Left kidney (tissue), 8 donors: ENCODE data around the gene PDGFB. TPM values are rescaled to one million over a fixed set of nuclear protein-coding genes. Genes with fewer than 3 reads are reported as not detected.
A peak's percentile ranks its signal among the peaks of the same experiment; 100 is the strongest.

Experiments used
- DNase-seq: peaks from one replicate; pipeline ENCODE4 v3.0.0-alpha.2; 2013
- long read RNA-seq, 8 donors: transcript quantifications; one replicate each; lab custom pipeline, GENCODE V29; 2026
- polyA plus RNA-seq: library from polyadenylated mRNA; unstranded; fragments of 120-200 nt; gene quantifications from one replicate; pipeline ENCODE4 v1.2.1, GENCODE V29; 2013; ENCODE audit not compliant: insufficient read length

The PDGFB gene
- 10.5 TPM for polyA plus RNA-seq
- long read RNA-seq, donor 1, transcript PDGFB-201 (7 exons, 3,497 nt) = major isoform, 8 of 8 reads
- long read RNA-seq, donor 1, partial matches to known transcripts = 0 of 8 reads
- long read RNA-seq, donor 1, other reads (novel, unspliced or antisense) = 0 of 8 reads
- long read RNA-seq, donor 2, transcript PDGFB-201 (7 exons, 3,497 nt) = major isoform, 5 of 5 reads
- long read RNA-seq, donor 2, partial matches to known transcripts = 0 of 5 reads
- long read RNA-seq, donor 2, other reads (novel, unspliced or antisense) = 0 of 5 reads
- long read RNA-seq, donor 3, partial matches to known transcripts = 0 of 2 reads
- long read RNA-seq, donor 3, other reads (novel, unspliced or antisense) = 0 of 2 reads
- long read RNA-seq, donor 4 = 0 reads
- long read RNA-seq, donor 5, partial matches to known transcripts = 0 of 4 reads
- long read RNA-seq, donor 5, other reads (novel, unspliced or antisense) = 0 of 4 reads
- long read RNA-seq, donor 6, transcript PDGFB-201 (7 exons, 3,497 nt) = major isoform, 5 of 5 reads
- long read RNA-seq, donor 6, partial matches to known transcripts = 0 of 5 reads
- long read RNA-seq, donor 6, other reads (novel, unspliced or antisense) = 0 of 5 reads
- long read RNA-seq, donor 7, transcript PDGFB-201 (7 exons, 3,497 nt) = major isoform, 8 of 8 reads
- long read RNA-seq, donor 7, partial matches to known transcripts = 0 of 8 reads
- long read RNA-seq, donor 7, other reads (novel, unspliced or antisense) = 0 of 8 reads
- long read RNA-seq, donor 8, transcript PDGFB-201 (7 exons, 3,497 nt) = major isoform, 6 of 6 reads
- long read RNA-seq, donor 8, partial matches to known transcripts = 0 of 6 reads
- long read RNA-seq, donor 8, other reads (novel, unspliced or antisense) = 0 of 6 reads

GRCh38 chr22:39244496-39245129, at the start of gene PDGFB:
TSS of gene PDGFB (minus strand) at chr22:39244982. CDS start at chr22:39243963, 1,019 bp downstream.
- DNase-seq = no peak

- no peak for DNase-seq
These were observed 49.1 kb upstream of the PDGFB start for GRCh38 chr22:39293766-39294368.

GRCh38 chr22:39292561-39293074, 47.8 kb upstream of the PDGFB start:
- peak; percentile 72 for DNase-seq

- no peak for DNase-seq
These were observed 47.3 kb upstream of the PDGFB start for GRCh38 chr22:39292031-39292462.

GRCh38 chr22:39291523-39291922, 46.7 kb upstream of the PDGFB start:
- DNase-seq = no peak

- DNase-seq = no peak
These were observed 46.0 kb upstream of the PDGFB start for GRCh38 chr22:39290724-39291161.

GRCh38 chr22:39289975-39290720, 45.4 kb upstream of the PDGFB start:
- DNase-seq = no peak

- DNase-seq = no peak
These were observed 44.8 kb upstream of the PDGFB start for GRCh38 chr22:39289533-39289932.

GRCh38 chr22:39288135-39288898, 43.5 kb upstream of the PDGFB start:
- no peak for DNase-seq

GRCh38 chr22:39287076-39287725, 42.4 kb upstream of the PDGFB start:
- DNase-seq = no peak

- no peak for DNase-seq
These were observed 40.2 kb upstream of the PDGFB start for GRCh38 chr22:39284983-39285382.

- no peak for DNase-seq
These were observed 39.6 kb upstream of the PDGFB start for GRCh38 chr22:39284142-39284980.

GRCh38 chr22:39283322-39284141, 38.8 kb upstream of the PDGFB start:
- no peak for DNase-seq

- no peak for DNase-seq
These were observed 38.0 kb upstream of the PDGFB start for GRCh38 chr22:39282645-39283321.

GRCh38 chr22:39281126-39281525, 36.3 kb upstream of the PDGFB start:
- no peak for DNase-seq

- DNase-seq = no peak
These were observed 35.5 kb upstream of the PDGFB start for GRCh38 chr22:39280250-39280649.
